Measurements from ENCODE around the gene TPRA1.

DNA sequence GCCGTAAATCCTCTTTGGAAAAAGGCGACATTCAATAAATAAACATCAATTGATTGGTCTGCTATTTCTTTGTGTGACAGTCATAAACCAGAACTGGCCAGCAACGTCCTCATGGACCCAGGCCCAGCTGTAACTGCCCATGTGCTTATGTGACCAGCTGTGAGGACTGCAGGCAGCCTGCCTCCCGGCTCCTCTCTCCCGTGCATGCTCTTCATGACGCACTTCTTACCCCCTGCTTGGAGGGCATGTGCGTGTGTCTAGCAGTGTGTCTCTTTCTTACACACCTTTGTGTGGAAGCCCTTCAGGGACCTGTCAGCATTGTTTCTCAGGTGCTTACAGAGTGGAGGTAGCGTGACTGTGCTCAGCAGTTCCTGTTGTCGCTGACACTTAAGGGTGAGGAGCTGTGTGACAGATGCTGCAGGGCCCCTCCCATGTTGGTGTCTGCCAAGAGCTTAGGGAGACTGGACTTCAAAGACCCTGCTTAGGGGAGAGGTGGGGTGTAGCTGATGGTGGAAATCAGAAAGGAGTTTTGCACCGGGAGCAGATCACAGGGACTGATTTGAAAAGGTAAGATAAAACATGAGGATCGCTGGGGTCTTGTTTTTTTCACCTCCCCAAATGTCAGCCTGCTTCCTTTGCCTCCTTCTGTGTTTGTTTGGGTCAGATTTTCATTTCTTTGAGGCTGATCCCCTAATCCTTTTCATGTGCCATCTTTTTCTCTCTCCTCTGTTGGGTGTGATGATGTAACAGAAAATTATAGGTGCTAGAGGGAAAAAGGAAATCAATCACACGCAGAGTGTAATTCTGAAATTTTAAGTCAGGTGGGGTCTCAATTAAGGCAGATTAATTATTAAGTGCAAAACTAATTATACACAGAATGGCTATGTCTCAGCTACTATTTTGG, 40.5 kb upstream of the TPRA1 start:
- TF ChIP-seq, protein P1, sequence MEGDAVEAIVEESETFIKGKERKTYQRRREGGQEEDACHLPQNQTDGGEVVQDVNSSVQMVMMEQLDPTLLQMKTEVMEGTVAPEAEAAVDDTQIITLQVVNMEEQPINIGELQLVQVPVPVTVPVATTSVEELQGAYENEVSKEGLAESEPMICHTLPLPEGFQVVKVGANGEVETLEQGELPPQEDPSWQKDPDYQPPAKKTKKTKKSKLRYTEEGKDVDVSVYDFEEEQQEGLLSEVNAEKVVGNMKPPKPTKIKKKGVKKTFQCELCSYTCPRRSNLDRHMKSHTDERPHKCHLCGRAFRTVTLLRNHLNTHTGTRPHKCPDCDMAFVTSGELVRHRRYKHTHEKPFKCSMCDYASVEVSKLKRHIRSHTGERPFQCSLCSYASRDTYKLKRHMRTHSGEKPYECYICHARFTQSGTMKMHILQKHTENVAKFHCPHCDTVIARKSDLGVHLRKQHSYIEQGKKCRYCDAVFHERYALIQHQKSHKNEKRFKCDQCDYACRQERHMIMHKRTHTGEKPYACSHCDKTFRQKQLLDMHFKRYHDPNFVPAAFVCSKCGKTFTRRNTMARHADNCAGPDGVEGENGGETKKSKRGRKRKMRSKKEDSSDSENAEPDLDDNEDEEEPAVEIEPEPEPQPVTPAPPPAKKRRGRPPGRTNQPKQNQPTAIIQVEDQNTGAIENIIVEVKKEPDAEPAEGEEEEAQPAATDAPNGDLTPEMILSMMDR (conservative IDR thresholded peaks at IDR 0.05 in 1 of 2, IDR thresholded peaks at IDR 0.05 in 1 of 2; ENCODE audit: low read depth in 1 of 2, low read length in 2 of 2), result no peak
- TF ChIP-seq EZH2 (IDR thresholded peaks at IDR 0.05; ENCODE audit: low read length, missing control alignments), result peak; percentile 27
